HG02852 (cell line): ENCODE measurements around the gene SPC24.
"Not testable (repeated sequence)": the region's sequence is repeated elsewhere in the genome, so short reads cannot be mapped to it uniquely, and the experiment has no call there.

ENCODE experiments used
- ATAC-seq: cut with Tn5 transposase; IDR thresholded peaks from one replicate; pipeline ENCODE4 v1.9.1; 2021; ENCODE audit warnings: mild to moderate bottlenecking, moderate library complexity; ENCODE audit not compliant: unreplicated experiment

The SPC24 gene

DNA sequence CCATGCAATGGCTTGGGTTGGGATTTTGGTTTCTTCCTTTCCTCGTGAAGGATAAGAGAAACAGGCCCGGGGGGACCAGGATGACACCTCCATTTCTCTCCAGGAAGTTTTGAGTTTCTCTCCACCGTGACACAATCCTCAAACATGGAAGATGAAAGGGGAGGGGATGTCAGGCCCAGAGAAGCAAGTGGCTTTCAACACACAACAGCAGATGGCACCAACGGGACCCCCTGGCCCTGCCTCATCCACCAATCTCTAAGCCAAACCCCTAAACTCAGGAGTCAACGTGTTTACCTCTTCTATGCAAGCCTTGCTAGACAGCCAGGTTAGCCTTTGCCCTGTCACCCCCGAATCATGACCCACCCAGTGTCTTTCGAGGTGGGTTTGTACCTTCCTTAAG lies 24.1 kb downstream of the SPC24 start:
- ATAC-seq: no peak

GRCh38 chr19:11130824-11131455 lies 24.6 kb downstream of the SPC24 start:
- no peak for ATAC-seq

- no peak for ATAC-seq
These were observed 27.7 kb downstream of the SPC24 start for GRCh38 chr19:11127905-11128304.

GRCh38 chr19:11125994-11126685 lies 29.4 kb downstream of the SPC24 start:
- no peak for ATAC-seq

DNA sequence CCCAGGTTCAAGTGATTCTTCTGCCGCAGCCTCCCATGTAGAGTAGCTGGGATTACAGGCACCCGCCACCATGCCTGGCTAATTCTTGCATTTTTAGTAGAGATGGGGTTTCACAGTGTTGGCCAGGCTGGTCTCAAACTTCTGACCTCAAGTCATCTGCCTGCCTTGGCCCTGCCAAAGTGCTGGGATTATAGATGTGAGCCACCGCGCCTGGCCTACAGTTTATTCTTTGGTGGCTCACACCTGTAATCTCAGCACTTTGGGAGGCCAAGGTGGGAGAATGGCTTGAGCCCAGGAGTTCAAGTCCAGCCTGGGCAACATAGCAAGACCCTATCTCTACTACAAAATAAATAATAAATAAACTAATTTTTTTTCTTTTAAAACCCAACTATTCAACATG lies 31.4 kb downstream of the SPC24 start:
- not testable (repeated sequence) for ATAC-seq

- ATAC-seq: no peak
These were observed 32.5 kb downstream of the SPC24 start for GRCh38 chr19:11123114-11123513.

GRCh38 chr19:11121963-11122362 lies 33.6 kb downstream of the SPC24 start:
- ATAC-seq: not testable (repeated sequence)

GRCh38 chr19:11116507-11116906 lies 39.1 kb downstream of the SPC24 start:
- ATAC-seq: no peak

DNA sequence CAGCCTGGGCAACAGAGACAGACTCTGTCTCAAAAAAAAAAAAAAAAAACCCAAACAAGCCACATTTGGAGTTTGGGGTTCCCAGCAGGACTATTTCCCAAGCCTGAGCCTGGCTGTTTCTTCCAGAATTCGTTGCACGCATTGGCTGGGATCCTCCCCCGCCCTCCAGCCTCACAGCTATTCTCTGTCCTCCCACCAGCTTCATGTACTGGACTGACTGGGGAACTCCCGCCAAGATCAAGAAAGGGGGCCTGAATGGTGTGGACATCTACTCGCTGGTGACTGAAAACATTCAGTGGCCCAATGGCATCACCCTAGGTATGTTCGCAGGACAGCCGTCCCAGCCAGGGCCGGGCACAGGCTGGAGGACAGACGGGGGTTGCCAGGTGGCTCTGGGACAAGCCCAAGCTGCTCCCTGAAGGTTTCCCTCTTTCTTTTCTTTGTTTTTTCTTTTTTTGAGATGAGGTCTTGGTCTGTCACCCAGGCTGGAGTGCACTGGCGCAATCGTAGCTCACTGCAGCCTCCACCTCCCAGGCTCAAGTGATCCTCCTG lies 39.6 kb downstream of the SPC24 start:
- ATAC-seq: no peak

DNA sequence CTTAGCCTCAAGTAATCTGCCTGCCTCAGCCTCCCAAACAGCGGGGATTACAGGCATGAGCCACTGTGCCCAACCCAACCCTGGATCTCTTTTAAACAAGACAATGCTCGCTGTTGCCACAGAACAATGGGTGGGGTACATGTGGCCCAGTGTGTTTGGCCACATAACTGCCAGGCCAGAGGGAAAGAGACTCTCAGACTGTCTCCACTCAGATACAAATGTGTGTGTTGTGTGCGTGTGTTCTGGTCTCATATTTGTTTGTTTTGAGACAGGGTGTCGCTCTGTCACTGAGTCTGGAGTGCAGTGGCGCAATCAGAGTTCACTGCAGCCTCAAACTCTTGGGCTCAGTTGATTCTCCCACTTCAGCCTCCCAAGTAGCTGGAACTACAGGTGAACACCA lies 40.5 kb downstream of the SPC24 start:
- no peak for ATAC-seq

DNA sequence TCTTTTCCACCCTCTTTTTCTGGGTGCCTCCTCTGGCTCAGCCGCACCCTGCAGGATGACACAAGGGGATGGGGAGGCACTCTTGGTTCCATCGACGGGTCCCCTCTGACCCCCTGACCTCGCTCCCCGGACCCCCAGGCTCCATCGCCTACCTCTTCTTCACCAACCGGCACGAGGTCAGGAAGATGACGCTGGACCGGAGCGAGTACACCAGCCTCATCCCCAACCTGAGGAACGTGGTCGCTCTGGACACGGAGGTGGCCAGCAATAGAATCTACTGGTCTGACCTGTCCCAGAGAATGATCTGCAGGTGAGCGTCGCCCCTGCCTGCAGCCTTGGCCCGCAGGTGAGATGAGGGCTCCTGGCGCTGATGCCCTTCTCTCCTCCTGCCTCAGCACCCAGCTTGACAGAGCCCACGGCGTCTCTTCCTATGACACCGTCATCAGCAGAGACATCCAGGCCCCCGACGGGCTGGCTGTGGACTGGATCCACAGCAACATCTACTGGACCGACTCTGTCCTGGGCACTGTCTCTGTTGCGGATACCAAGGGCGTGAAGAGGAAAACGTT lies 42.4 kb downstream of the SPC24 start:
- no peak for ATAC-seq

GRCh38 chr19:11111771-11112144 lies 43.8 kb downstream of the SPC24 start:
- no peak for ATAC-seq

DNA sequence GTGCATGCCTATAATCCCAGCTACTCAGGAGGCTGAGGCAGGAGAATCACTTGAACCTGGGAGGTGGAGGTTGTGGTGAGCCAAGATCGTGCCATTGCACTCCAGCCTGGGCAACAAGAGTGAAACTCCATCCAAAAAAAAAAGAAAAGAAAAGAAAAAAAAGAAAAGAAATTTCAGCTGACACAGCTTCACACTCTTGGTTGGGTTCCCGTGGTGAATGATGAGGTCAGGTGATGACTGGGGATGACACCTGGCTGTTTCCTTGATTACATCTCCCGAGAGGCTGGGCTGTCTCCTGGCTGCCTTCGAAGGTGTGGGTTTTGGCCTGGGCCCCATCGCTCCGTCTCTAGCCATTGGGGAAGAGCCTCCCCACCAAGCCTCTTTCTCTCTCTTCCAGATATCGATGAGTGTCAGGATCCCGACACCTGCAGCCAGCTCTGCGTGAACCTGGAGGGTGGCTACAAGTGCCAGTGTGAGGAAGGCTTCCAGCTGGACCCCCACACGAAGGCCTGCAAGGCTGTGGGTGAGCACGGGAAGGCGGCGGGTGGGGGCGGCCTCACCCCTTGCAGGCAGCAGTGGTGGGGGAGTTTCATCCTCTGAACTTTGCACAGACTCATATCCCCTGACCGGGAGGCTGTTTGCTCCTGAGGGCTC lies 44.3 kb downstream of the SPC24 start:
- no peak for ATAC-seq

DNA sequence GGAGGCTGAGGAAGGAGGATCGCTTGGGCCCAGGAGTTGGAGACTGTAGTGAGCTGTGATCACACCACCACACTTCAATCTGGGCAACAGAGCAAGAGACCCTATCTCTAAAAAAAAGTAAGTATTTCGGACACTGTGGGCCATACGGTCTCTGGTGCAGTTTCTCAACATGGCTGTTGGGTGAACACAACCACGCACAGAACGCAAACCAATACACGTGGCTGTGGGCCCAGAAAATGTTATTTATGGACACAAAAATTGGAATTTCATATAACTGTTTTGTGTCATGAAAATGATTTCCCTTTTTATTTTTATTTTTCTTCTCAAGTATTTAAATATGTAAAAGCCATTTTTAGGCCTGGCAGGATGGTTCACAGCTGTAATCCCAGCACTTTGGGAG lies 46.8 kb downstream of the SPC24 start:
- ATAC-seq: no peak

- no peak for ATAC-seq
These were observed 49.1 kb downstream of the SPC24 start for GRCh38 chr19:11106477-11106876.

DNA sequence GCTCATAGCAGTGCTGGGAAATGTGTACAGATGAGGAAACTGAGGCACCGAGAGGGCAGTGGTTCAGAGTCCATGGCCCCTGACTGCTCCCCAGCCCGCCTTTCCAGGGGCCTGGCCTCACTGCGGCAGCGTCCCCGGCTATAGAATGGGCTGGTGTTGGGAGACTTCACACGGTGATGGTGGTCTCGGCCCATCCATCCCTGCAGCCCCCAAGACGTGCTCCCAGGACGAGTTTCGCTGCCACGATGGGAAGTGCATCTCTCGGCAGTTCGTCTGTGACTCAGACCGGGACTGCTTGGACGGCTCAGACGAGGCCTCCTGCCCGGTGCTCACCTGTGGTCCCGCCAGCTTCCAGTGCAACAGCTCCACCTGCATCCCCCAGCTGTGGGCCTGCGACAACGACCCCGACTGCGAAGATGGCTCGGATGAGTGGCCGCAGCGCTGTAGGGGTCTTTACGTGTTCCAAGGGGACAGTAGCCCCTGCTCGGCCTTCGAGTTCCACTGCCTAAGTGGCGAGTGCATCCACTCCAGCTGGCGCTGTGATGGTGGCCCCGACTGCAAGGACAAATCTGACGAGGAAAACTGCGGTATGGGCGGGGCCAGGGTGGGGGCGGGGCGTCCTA lies 50.5 kb downstream of the SPC24 start:
- ATAC-seq: no peak

- not testable (repeated sequence) for ATAC-seq
These were observed 51.9 kb downstream of the SPC24 start for GRCh38 chr19:11103667-11104066.

DNA sequence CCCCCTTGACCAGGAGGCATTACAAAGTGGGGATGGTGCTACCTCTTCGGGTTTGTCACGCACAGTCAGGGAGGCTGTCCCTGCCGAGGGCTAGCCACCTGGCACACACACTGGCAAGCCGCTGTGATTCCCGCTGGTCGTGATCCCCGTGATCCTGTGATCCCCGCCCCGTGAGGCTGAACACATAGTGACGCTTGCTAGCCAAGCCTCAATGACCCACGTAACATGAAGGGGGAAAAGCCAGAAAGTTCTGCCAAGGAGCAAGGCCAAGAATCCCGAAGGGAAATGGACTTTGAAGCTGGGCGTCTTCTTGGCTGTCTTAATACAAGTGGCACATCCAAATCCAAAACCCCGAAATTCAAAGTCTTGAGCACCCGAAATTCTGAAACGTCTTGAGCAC lies 52.6 kb downstream of the SPC24 start:
- no peak for ATAC-seq

- ATAC-seq: no peak
These were observed 54.5 kb downstream of the SPC24 start for GRCh38 chr19:11101057-11101456.

DNA sequence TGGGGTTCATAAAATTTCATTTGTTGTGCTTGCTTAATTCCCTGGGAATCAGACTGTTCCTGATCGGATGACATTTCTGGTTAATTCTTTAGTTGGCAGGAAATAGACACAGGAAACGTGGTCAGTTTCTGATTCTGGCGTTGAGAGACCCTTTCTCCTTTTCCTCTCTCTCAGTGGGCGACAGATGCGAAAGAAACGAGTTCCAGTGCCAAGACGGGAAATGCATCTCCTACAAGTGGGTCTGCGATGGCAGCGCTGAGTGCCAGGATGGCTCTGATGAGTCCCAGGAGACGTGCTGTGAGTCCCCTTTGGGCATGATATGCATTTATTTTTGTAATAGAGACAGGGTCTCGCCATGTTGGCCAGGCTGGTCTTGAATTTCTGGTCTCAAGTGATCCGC lies 55.5 kb downstream of the SPC24 start:
- ATAC-seq: no peak

DNA sequence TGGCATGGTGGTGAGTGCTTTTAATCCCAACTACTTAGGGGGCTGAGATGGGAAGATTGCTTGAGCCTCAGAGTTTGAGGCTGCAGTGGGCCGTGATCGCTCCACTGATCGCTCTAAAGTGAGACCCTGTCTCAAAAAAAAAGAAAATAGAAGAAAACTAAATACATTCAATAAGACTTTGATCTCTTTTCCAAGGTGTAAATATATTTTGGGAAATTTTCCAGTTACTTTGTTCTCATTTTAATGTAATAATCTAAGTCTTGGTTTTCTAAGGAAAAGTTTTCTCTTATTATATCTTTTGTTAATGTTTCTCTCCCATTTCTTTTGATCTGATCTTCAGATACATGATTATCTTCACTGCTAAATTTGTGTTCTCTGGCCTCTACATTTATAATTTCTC lies 56.7 kb downstream of the SPC24 start:
- ATAC-seq: no peak
